GM12801 (cell line): ENCODE results near the gene SLC39A8.

Source experiments
- TF ChIP-seq, protein P1 (sequence below): IDR thresholded peaks from one replicate; pipeline ENCODE4 v1.5.1; 2011; ENCODE audit warnings: control low read depth; ENCODE audit not compliant: insufficient read length; ENCODE audit errors: extremely low read depth

Gene SLC39A8

DNA sequence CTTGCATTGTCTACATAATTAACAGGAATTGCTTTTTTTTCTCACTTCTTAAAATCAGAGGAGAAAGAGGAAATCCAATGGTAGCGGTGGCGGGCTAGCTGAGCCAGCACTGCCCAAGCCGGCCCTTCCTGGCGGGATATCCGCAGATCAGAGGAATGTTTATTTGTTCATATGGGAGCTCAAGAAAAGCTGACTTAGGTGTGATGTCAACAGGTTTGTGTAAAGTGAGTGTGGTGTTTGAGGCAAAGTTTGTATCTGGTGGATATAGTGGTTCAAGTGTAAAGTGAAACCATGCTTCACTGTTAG lies 466 bp upstream of the SLC39A8 start:
- TF ChIP-seq, protein P1, sequence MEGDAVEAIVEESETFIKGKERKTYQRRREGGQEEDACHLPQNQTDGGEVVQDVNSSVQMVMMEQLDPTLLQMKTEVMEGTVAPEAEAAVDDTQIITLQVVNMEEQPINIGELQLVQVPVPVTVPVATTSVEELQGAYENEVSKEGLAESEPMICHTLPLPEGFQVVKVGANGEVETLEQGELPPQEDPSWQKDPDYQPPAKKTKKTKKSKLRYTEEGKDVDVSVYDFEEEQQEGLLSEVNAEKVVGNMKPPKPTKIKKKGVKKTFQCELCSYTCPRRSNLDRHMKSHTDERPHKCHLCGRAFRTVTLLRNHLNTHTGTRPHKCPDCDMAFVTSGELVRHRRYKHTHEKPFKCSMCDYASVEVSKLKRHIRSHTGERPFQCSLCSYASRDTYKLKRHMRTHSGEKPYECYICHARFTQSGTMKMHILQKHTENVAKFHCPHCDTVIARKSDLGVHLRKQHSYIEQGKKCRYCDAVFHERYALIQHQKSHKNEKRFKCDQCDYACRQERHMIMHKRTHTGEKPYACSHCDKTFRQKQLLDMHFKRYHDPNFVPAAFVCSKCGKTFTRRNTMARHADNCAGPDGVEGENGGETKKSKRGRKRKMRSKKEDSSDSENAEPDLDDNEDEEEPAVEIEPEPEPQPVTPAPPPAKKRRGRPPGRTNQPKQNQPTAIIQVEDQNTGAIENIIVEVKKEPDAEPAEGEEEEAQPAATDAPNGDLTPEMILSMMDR, result no peak

DNA sequence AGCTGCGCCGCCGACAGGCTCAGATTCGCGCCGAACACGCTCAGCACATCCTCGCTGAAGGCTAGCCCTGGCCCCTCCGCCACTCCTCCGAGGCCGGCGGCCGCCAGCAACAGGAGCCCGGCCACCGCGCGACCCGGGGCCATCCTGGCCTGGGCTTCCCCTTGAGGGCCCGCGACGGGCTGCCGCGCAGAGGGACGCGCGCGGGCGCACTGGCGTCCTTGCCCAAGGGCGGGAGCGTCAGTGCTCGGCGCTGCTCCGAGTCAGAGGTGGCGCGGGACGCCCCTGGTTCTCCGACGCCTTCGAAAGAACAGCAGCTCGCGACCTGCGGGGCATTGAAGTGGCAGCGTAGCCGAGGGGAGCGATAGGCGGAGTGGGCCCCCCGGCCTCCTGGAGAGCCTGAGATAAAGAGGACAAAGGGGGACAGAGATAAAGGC lies 745 bp downstream of the SLC39A8 start:
- TF ChIP-seq, protein P1, result no peak

DNA sequence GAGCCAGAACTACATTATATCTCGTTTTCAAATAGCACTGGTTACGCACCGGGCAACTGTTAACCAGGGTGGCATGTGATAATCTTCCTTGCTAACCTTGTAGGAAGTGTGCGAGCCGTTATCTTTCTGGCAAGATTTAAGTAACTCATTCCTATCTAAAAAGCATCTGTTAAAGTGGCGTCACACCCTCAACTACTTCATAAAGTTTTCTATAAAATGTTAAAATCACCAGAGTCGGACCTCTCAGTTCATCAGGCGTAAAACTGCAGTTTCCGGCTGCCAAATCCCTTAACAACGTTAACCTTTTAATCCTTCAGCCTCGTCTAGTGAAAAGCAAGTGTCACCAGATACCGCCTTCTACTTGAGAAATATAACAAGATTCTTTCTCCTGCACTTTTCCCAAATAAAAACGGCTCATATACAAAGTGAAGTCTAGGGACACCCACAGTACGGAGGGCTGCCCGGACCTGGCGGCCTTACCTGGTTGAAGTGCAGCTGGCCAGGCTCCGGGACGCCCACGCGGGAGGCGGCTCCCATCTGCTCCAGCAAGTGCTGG lies 1.2 kb downstream of the SLC39A8 start:
- TF ChIP-seq, protein P1, result no peak

GRCh38 chr4:102342404-102343074 lies 2.7 kb downstream of the SLC39A8 start:
- TF ChIP-seq, protein P1, result no peak

DNA sequence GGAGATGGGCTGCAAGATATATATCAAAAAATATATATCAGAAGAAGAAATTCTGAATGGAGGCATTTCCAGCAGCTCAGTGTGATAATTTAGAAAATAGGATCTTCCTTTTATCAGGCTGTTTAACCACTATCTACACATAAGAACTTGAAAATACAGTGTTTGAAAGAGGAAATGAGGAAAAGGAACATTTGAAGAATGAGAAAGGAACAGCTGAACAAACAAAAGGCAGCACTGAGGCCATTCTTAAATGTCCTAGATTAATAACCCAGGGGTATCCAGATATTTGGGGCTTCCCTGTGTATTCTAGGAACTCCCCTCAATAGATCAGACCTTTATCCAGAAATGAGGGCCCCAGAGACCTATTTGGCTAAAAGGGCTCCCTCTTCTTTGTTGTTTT lies 4.1 kb downstream of the SLC39A8 start:
- TF ChIP-seq, protein P1, result no peak

DNA sequence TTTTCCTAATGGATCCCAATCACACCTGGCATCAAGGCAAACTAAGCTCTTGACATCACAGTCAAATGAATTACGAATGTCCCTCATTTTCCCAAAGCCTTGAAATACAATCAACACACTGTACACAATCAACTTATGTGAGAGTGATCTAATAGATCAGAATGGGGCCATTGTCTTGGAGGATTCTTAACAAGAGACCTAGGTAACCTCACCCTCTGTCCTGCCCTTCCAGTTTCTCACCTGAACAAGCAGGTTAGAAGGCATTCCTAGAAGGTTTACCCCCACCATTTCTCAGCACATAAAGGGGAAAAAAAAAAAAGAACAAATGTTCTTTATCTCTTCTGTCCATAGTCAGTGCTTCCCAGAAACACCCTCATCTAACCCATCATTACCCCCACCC lies 6.3 kb downstream of the SLC39A8 start:
- TF ChIP-seq, protein P1, result no peak

DNA sequence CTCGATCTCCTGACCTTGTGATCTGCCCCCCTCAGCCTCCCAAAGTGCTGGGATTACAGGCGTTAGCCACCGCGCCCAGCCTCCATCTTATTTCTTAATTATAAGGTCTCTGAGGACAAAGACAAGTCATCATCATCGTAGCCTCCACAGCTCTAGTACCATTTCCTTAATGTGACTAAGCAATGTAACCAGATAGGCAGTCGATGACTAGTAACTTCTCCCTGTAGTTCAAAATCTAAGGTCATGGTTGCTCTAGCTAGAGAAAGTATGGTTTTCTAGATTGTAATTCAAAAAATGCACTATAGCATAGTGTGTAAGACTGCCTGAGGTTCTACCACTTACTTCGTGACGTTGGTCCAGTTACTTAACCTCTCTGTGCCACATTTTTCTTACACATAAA lies 6.9 kb downstream of the SLC39A8 start:
- TF ChIP-seq, protein P1, result no peak
